ENCODE data around the gene SCIN. TPM values are rescaled to one million over a fixed set of nuclear protein-coding genes. Genes with fewer than 3 reads are reported as not detected.
"Not testable (repeated sequence)": the region's sequence is repeated elsewhere in the genome, so short reads cannot be mapped to it uniquely, and the experiment has no call there.

The SCIN gene
- total RNA-seq, 1 donor from 2014 or later, result 0.26 TPM

DNA sequence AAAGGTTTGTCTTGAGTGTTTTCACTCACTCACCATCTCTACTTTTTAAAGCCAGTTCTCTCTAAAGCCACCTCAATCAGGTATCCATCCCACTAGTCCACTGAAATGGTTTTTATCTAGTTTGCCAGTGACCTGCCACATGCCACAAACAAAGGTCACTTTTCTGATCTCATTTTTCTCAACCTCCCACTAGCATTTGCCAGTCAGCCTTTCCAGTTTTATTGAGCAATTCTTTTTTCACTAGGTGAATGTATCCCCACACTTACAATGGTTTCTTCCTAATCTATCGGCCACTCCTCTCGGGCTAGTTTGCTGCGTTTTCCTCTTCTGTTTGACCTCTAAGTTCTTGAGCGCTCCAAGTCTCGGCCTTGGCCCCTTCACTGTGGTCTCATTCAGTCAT lies 72.0 kb downstream of the SCIN start:
- TF ChIP-seq, protein P1, sequence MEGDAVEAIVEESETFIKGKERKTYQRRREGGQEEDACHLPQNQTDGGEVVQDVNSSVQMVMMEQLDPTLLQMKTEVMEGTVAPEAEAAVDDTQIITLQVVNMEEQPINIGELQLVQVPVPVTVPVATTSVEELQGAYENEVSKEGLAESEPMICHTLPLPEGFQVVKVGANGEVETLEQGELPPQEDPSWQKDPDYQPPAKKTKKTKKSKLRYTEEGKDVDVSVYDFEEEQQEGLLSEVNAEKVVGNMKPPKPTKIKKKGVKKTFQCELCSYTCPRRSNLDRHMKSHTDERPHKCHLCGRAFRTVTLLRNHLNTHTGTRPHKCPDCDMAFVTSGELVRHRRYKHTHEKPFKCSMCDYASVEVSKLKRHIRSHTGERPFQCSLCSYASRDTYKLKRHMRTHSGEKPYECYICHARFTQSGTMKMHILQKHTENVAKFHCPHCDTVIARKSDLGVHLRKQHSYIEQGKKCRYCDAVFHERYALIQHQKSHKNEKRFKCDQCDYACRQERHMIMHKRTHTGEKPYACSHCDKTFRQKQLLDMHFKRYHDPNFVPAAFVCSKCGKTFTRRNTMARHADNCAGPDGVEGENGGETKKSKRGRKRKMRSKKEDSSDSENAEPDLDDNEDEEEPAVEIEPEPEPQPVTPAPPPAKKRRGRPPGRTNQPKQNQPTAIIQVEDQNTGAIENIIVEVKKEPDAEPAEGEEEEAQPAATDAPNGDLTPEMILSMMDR (IDR thresholded peaks at IDR 0.05; ENCODE audit: insufficient read depth, low read length, severe bottlenecking), result no peak
- Histone ChIP-seq H3K36me3 (ENCODE audit: control insufficient read depth, insufficient read depth, low read length) (no peaks in the 10 kb centered on the region), H3K27me3 (ENCODE audit: control insufficient read depth, insufficient read depth, low read length) (no peaks in the 10 kb centered on the region), H3K4me3 (ENCODE audit: low read depth, low read length) (no peak overlapping the region)
- no peak for DNase-seq (ENCODE audit: low read depth)
- no peak for FAIRE-seq

DNA sequence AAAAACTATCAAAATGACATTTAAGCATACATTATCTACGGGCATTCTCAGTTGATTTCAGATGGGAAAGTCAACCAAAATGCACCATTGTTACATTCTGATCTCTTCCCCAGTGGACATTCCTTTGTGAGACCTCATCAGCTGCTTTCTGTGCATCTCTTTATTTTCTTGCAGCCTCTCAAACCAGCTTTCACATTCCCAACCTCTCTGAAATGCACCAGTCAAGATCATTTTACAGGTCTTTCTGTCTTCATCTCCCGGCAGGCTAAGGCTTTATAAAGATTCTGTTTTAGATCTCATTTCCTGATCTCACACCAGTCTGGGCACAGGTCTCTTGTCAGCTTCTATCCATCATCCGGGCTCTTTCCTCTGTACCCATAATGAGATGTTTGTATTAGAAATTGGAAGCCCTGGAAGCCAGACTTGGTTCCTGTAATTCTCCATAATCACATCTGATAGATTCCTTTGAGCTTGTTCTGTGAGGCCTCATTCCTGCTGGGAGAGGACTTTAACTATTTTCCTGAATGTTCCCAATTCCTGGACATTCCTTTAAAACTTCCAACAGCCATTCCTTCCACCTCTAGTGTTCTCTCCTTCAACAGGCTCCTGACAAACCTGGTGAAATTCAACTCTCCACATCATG lies 72.6 kb downstream of the SCIN start:
- DNase-seq (ENCODE audit: low read depth), result no peak
- FAIRE-seq, result no peak
- H3K4me3 ChIP-seq (ENCODE audit: low read depth, low read length), result no peak overlapping the region
- H3K36me3 ChIP-seq (ENCODE audit: control insufficient read depth, insufficient read depth, low read length), result no peaks in the 10 kb centered on the region
- H3K27me3 ChIP-seq (ENCODE audit: control insufficient read depth, insufficient read depth, low read length), result no peaks in the 10 kb centered on the region
- TF ChIP-seq, protein P1 (IDR thresholded peaks at IDR 0.05; ENCODE audit: insufficient read depth, low read length, severe bottlenecking), result no peak

DNA sequence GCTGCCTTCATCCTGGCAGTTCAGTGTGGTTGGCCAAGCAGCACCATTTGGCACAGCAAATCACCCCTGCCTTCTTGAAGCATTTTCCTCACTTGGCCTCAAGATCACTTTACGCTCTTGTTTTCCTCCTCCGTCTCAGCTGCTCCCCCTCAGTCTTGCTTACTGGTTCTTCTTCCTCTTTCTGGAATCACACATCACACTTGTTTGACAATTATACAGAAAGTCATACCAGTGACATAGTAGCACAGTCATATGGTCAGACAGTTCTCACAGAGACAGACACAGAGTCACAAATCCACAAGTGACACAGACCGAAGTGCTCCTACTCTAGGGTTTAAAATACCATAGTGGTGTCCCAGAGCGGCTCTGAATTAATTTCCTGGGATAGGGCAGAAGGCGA lies 73.1 kb downstream of the SCIN start:
- DNase-seq (ENCODE audit: low read depth) (no peak), FAIRE-seq (no peak)
- TF ChIP-seq, protein P1 (IDR thresholded peaks at IDR 0.05; ENCODE audit: insufficient read depth, low read length, severe bottlenecking), result no peak
- Histone ChIP-seq H3K36me3 (ENCODE audit: control insufficient read depth, insufficient read depth, low read length) (no peaks in the 10 kb centered on the region), H3K4me3 (ENCODE audit: low read depth, low read length) (no peak overlapping the region), H3K27me3 (ENCODE audit: control insufficient read depth, insufficient read depth, low read length) (no peaks in the 10 kb centered on the region)

DNA sequence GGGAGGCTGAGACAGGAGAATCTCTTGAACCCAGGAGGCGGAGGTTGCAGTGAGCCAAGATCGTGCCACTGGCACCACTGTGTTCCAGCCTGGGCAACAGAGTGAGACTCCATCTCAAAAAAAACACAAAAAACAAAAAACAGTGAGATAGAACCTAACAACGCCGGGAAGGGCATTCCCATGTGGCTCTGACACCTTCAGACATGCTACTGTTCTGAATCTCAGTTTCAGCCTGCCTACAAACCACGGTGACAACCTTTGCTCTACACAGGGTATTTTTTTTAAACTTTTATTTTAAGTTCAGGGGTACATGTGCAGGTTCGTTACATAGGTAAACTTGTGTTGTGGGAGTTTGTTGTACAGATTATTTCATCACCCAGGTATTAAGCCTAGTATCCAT lies 74.7 kb downstream of the SCIN start:
- H3K27me3 ChIP-seq (ENCODE audit: control insufficient read depth, insufficient read depth, low read length); H3K4me3 ChIP-seq (ENCODE audit: low read depth, low read length); DNase-seq (ENCODE audit: low read depth); FAIRE-seq; H3K36me3 ChIP-seq (ENCODE audit: control insufficient read depth, insufficient read depth, low read length): not testable (repeated sequence)

DNA sequence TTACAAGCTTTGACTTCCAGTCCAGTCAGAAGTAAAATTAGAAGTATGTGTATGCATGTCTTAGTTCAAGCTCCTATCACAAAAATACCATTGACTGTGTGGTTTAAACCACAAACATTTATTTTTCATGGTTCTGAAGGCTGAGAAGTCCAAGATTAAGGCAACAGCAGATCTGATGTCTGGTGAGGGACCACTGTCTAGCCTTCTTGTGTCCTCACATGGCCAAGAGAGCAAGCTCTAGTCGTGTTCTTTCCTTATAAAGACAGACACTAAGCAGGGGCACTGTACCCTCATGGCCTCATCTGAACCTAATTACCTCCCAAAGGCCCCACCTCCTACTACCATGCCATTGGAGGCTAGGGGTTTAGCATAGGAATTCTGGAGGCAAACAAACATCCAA lies 75.6 kb downstream of the SCIN start:
- H3K4me3 ChIP-seq (ENCODE audit: low read depth, low read length), result no peak overlapping the region
- H3K36me3 ChIP-seq (ENCODE audit: control insufficient read depth, insufficient read depth, low read length), result no peaks in the 10 kb centered on the region
- no peaks in the 10 kb centered on the region for H3K27me3 ChIP-seq (ENCODE audit: control insufficient read depth, insufficient read depth, low read length)
- FAIRE-seq (no peak), DNase-seq (ENCODE audit: low read depth) (no peak)
- TF ChIP-seq, protein P1 (IDR thresholded peaks at IDR 0.05; ENCODE audit: insufficient read depth, low read length, severe bottlenecking), result no peak

- Histone ChIP-seq H3K36me3 (ENCODE audit: control insufficient read depth, insufficient read depth, low read length) (no peaks in the 10 kb centered on the region), H3K27me3 (ENCODE audit: control insufficient read depth, insufficient read depth, low read length) (no peaks in the 10 kb centered on the region), H3K4me3 (ENCODE audit: low read depth, low read length) (no peak overlapping the region)
- no peak for FAIRE-seq
- peak; percentile 79 for DNase-seq (ENCODE audit: low read depth)
- TF ChIP-seq, protein P1 (IDR thresholded peaks at IDR 0.05; ENCODE audit: insufficient read depth, low read length, severe bottlenecking), result no peak
Observed at GRCh38 chr7:12647364-12648219, 77.1 kb downstream of the SCIN start.
